Neuron (in vitro differentiated cells): ENCODE data around the gene MPRIP.

ENCODE experiments used
- H2AFZ ChIP-seq: one replicate; pipeline ENCODE4 v1.6.1; 2013; ENCODE audit warnings: low read depth, mild to moderate bottlenecking, inconsistent platforms, low read length, moderate library complexity
- H3K27me3 ChIP-seq: one replicate; pipeline ENCODE4 v1.6.1; 2013; ENCODE audit warnings: low read length; ENCODE audit not compliant: insufficient read depth
- H3K36me3 ChIP-seq: one replicate; pipeline ENCODE4 v1.6.1; 2013; ENCODE audit warnings: low read length; ENCODE audit not compliant: insufficient read depth
- H3K4me1 ChIP-seq: one replicate; pipeline ENCODE4 v1.6.1; 2013; ENCODE audit warnings: low read length; ENCODE audit not compliant: insufficient read depth
- H3K4me3 ChIP-seq: 2 replicates; pipeline ENCODE4 v1.5.1; 2013; ENCODE audit warnings: mild to moderate bottlenecking, low read length, moderate library complexity
- H3K9me3 ChIP-seq: one replicate; pipeline ENCODE4 v1.6.1; 2013; ENCODE audit warnings: low read length

The MPRIP gene

GRCh38 chr17:17054636-17055035, 12.4 kb downstream of the MPRIP start:
- peaks cover 15% of the 10 kb centered on the region for H3K36me3 ChIP-seq
- H3K4me1 ChIP-seq, result no peaks in the 10 kb centered on the region
- H2AFZ ChIP-seq, result no peak overlapping the region
- no peak overlapping the region for H3K4me3 ChIP-seq
- no peaks in the 10 kb centered on the region for H3K27me3 ChIP-seq
- H3K9me3 ChIP-seq, result no peaks in the 10 kb centered on the region

- no peak overlapping the region for H2AFZ ChIP-seq
- peaks cover 15% of the 10 kb centered on the region for H3K36me3 ChIP-seq
- no peaks in the 10 kb centered on the region for H3K9me3 ChIP-seq
- H3K4me3 ChIP-seq, result no peak overlapping the region
- H3K27me3 ChIP-seq, result no peaks in the 10 kb centered on the region
- H3K4me1 ChIP-seq, result no peaks in the 10 kb centered on the region
Measured at GRCh38 chr17:17055286-17056155, 13.3 kb downstream of the MPRIP start.

- peaks cover 15% of the 10 kb centered on the region for H3K36me3 ChIP-seq
- no peak overlapping the region for H2AFZ ChIP-seq
- no peaks in the 10 kb centered on the region for H3K4me1 ChIP-seq
- H3K9me3 ChIP-seq, result no peaks in the 10 kb centered on the region
- H3K27me3 ChIP-seq, result no peaks in the 10 kb centered on the region
- no peak overlapping the region for H3K4me3 ChIP-seq
Measured at GRCh38 chr17:17056156-17056539, 13.9 kb downstream of the MPRIP start.

DNA sequence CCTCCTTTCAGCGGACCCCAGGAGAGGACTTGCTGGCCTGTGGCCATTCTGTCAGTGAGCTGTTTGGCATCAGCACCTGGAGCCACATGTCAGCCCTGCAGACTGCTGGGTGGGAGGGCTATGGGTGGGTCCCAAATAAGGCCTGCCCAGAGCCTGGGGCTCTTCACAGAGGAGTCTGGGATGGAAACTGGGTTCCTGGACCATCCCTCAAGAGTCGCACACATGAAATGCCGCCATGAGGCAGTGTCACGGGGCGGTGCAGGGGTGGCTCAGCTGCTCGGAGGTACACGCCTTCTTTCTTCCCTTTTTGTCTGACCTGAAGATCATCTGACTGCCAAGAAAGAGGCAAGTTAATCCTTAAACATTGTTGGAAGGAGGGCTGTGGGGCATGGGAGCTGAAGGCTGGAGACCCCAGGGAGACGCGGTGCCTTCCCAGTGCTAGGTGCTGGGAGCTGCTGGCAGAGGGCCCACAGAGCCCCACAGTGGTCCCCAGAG, 14.8 kb downstream of the MPRIP start:
- Histone ChIP-seq H2AFZ (no peak overlapping the region), H3K4me3 (no peak overlapping the region), H3K36me3 (peaks cover 17% of the 10 kb centered on the region), H3K4me1 (no peaks in the 10 kb centered on the region), H3K27me3 (no peaks in the 10 kb centered on the region), H3K9me3 (no peaks in the 10 kb centered on the region)

DNA sequence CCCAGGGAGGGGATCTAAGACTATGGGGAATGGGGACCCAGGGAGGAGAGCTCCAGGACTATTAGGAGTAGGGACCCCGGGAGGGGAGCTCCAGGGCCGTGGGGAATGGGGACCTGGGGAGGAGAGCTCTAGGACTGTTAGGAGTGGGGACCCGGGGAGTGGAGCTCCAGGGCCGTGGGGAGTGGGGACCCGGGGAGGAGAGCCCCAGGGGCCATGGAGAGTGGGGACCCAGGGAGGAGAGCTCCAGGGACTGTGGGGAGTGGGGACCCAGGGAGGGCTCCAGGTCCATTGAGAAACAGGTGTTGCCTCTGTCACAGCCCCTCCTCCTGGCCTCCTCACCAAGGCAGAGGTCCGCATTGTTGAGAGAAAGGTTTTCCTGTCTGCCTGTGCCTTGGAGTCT, 16.0 kb downstream of the MPRIP start:
- Histone ChIP-seq H3K4me1 (no peaks in the 10 kb centered on the region), H2AFZ (no peak overlapping the region), H3K4me3 (no peak overlapping the region), H3K36me3 (peaks cover 16% of the 10 kb centered on the region), H3K27me3 (no peaks in the 10 kb centered on the region), H3K9me3 (no peaks in the 10 kb centered on the region)

GRCh38 chr17:17059301-17059890, 17.1 kb downstream of the MPRIP start:
- Histone ChIP-seq H3K9me3 (no peaks in the 10 kb centered on the region), H2AFZ (no peak overlapping the region), H3K4me1 (no peaks in the 10 kb centered on the region), H3K4me3 (no peak overlapping the region), H3K36me3 (peaks cover 12% of the 10 kb centered on the region), H3K27me3 (no peaks in the 10 kb centered on the region)

DNA sequence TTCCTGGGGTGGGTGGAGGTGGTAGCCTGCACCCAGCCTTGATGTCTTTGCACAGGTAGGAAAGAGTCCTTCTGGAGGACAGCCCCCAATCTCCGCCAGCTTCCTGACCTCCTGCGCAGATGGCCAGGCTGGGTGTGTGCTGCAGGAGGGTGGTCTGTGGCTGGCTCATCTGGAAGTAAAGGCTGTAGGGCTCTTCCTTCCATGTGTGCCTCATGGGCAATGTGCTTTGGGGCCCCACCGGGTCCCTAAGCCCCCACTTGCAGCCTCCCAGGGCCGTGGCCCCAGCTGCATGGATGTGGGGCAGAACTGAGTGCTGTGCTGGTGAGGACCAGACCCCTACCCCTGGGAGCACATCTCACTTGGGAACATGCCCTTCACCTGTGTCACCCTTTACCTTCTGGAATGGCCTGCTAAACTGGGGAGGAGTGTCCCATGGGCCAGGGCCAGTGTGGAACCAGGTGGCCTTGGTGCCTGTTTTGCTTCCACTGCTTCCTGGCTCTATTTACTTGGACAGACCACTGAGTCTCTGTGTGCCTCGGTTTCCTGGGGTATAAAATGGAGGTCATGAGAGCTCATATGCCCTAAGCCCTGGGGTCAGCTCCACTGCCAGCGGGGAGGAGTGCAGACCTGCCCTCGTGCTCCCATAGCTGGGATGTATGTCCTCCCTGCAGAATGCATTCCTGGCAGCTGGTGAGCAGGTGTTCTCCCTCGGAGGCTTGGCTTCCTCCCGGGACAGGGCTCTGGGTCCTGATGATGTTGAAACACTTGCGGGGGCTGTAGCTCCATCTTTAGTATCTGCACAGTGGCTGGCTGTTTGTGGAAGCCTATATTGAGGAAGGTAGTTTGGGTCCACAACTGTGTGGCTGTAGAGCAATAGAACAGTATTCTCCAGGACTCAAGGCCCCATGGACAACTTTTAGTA, 18.0 kb downstream of the MPRIP start:
- no peak overlapping the region for H3K4me3 ChIP-seq

DNA sequence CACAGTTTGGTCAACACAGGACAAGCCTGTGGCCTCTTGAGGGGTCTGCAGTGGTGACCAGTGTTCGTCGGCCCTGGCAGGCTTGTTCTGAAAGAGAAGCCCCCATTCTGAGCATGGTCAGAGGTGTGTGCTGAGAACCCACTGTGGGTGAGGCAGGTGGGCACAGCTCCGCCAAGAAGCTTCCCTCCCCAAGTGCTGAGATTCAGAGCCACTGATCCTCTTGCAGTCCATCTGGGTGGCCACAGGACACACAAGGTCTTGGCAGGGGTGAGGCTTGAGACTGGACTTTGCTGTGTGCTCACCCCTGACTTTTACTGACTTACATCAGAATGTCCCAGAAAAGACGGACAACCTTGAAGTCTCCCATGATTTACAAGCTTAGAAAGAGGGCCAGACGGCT, 18.7 kb downstream of the MPRIP start:
- Histone ChIP-seq H2AFZ (no peak overlapping the region), H3K4me1 (no peaks in the 10 kb centered on the region), H3K9me3 (no peaks in the 10 kb centered on the region), H3K27me3 (no peaks in the 10 kb centered on the region), H3K4me3 (no peak overlapping the region), H3K36me3 (peaks cover 12% of the 10 kb centered on the region)

More for the DNA sequence above, 18.0 kb downstream of the MPRIP start:
- H3K27me3 ChIP-seq, result no peaks in the 10 kb centered on the region
- no peak overlapping the region for H2AFZ ChIP-seq
- no peaks in the 10 kb centered on the region for H3K9me3 ChIP-seq
- peaks cover 12% of the 10 kb centered on the region for H3K36me3 ChIP-seq
- no peaks in the 10 kb centered on the region for H3K4me1 ChIP-seq

DNA sequence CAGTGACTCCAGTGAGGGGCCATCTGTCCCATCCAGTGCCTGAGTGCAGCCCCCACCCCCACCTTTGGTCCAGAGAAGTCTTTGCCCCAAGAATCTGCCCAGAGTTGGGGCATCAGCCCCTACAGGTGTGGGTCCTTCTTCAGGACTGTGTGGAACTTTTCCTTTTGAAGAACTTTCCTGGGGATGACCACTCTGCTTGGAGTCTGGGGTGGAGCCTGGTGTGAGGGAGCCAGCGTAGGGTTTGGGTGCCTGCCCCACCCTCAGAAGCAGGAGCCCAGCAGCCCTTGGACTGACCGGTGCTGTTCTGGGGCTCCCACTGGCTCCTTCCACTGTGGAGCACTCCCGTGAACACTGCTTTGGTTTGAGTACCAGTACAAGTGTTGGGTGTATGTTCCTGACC, 19.3 kb downstream of the MPRIP start:
- H3K4me3 ChIP-seq, result no peak overlapping the region
- no peaks in the 10 kb centered on the region for H3K27me3 ChIP-seq
- no peak overlapping the region for H2AFZ ChIP-seq
- no peaks in the 10 kb centered on the region for H3K9me3 ChIP-seq
- H3K36me3 ChIP-seq, result peaks cover 12% of the 10 kb centered on the region
- no peaks in the 10 kb centered on the region for H3K4me1 ChIP-seq

GRCh38 chr17:17062356-17062755, 20.1 kb downstream of the MPRIP start:
- Histone ChIP-seq H3K27me3 (no peaks in the 10 kb centered on the region), H3K36me3 (peaks cover 12% of the 10 kb centered on the region), H2AFZ (no peak overlapping the region), H3K4me3 (no peak overlapping the region), H3K4me1 (no peaks in the 10 kb centered on the region), H3K9me3 (no peaks in the 10 kb centered on the region)

GRCh38 chr17:17062866-17063265, 20.6 kb downstream of the MPRIP start:
- peaks cover 12% of the 10 kb centered on the region for H3K36me3 ChIP-seq
- H3K4me1 ChIP-seq, result no peaks in the 10 kb centered on the region
- no peaks in the 10 kb centered on the region for H3K27me3 ChIP-seq
- H3K4me3 ChIP-seq, result no peak overlapping the region
- no peaks in the 10 kb centered on the region for H3K9me3 ChIP-seq
- no peak overlapping the region for H2AFZ ChIP-seq

- Histone ChIP-seq H3K27me3 (no peaks in the 10 kb centered on the region), H3K9me3 (no peaks in the 10 kb centered on the region), H3K36me3 (peaks cover 8% of the 10 kb centered on the region), H3K4me3 (no peak overlapping the region), H3K4me1 (no peaks in the 10 kb centered on the region), H2AFZ (no peak overlapping the region)
Measured at GRCh38 chr17:17063546-17064122, 21.4 kb downstream of the MPRIP start.
